Left kidney (tissue), 2 donors: ENCODE measurements around the gene DPF3. TPM values are rescaled to one million over a fixed set of nuclear protein-coding genes. Genes with fewer than 3 reads are reported as not detected.

Experiments used
- DNase-seq: peaks from one replicate; pipeline ENCODE4 v3.0.0-alpha.2; 2013
- polyA plus RNA-seq: library from polyadenylated mRNA; unstranded; fragments of 120-200 nt; gene quantifications from one replicate; pipeline ENCODE4 v1.2.1, GENCODE V29; 2013; ENCODE audit not compliant: insufficient read length

The DPF3 gene
- polyA plus RNA-seq, 1 donor: 5.3 TPM

- DNase-seq: no peak
Observed at GRCh38 chr14:72839753-72840607, 53.9 kb downstream of the DPF3 start.

DNA sequence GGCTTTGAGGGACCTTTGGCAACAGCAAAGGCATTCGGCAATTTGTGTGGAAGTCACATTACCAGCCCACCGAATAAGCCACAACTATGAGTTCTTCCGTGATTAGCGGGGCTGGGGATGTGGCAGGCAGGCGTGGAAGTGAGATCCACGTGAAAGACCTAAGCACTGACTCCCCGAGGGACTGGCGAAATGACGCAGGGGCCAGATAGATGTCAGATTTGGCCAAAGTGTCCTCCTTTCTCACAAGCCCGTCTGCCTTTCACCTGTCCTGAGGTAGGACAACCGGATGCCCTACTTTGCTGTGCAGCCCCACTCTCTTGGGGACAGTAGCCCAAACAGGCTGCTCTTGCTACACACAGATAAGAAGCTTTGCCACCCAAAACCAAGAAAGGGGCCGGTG, 54.5 kb downstream of the DPF3 start:
- DNase-seq: no peak

- DNase-seq: no peak
Observed at GRCh38 chr14:72836085-72836484, 57.8 kb downstream of the DPF3 start.

DNA sequence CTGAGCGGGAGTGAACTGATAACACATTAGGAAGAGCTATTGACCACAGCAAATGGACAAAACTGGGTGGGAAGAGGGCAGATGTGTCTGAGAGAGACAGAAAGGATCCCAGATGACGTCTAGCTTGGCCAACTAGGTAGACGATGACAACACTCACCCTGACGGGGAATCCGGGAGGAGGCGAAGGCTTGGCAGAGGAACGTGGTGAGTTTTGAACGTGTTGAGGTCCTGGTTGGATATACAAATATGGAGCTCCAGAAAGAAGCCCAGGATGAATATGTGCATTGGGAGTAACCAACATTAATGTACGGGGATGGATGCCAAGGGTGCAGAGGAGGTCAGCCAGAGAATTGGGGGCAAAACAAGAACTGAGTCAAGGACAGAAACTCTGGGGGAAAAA, 60.7 kb downstream of the DPF3 start:
- no peak for DNase-seq

DNA sequence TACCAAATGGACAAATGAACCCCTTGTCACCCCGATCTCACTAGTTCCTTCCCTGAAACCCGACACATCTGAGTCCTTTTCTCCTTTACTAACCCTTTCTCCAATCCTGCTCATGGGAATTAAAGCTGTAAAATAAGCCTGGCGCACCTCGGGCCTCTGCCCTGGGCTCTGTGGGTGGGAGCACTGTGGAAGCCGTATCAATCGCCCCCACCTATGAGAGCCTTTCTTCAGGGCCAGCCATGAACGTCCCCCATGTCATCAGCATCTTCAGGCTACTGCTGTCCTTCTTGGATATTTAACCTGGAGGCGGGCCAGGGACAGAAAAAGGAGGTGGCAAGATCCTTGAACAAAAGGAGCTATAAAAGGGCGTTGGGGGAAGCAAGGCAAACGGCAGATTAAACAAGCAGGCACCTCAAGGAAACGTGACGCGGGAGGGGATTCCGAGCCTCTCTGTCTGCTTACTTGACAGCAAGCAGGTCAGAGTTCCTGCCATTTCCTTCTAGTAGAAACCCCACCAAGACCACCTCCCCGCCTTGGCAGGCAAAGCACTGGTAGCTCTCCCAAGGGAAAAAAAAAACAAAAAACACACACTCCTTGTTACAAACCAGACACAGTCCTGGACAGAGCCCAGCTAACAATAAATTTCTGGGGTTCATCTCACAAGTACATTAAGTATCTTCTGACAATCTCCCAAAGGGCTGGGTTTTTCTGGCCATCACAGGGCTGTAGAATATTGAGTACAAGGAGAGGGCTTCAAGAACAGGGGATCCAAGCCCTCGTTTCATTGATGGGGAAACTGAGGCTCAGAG, 62.9 kb downstream of the DPF3 start:
- DNase-seq: no peak

DNA sequence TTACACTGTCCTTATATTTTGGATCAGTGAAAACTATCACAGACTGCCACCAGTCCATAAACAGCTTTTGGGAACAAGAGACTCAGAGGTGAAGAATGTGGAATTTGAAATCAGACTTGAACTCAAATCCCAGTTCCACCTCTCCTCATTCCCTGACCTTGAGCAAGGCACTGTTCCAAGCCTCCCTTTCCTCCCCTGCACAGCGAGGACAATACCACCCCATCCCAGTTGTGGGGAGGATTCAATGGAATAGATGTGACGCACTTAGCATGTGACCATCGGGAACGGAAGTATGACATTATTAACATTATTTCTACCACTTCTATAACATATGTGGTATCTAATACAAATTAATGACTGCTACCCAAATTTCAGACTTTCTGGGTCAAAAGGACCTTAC, 63.5 kb downstream of the DPF3 start:
- DNase-seq: no peak

GRCh38 chr14:72828604-72829003, 65.3 kb downstream of the DPF3 start:
- DNase-seq: no peak

- no peak for DNase-seq
Observed at GRCh38 chr14:72826039-72826438, 67.9 kb downstream of the DPF3 start.

DNA sequence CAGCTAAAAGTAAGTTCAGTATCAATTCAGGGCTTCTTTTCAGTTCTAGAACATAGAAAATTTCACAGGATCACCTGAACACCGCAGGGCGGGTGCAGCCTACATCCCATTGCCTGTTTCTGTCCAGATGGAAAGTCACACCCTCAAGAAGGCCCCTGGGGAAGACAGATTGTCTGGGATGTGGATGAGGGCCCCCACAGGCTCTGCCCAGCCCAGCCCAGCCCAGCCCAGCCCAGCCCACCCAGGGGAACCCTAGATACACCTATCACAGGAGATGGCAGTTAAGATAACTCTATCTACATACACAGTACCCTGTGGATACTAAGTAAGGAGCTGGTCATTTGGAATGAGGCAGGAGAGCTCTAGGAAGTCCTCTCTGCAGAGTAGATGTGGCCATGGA, 68.4 kb downstream of the DPF3 start:
- no peak for DNase-seq

DNA sequence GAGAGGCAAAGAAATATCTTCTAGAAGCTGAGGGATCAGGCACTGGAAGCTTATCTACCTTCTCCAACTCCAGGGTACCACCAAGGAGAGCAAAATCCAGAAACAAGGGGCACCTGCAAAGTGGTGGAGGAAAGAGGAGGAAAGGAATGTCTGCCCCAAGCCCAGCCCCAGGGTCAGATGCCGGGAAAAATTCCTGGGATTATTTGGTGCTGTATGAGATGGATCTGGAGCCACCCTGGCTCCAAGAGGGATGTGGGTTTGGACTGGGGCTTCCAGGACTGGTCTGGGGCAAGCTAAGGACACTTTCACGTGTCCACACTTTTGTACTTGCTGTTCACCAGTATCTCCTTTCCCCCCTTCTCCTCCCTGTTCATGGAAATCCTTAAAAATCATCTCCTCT, 69.8 kb downstream of the DPF3 start:
- DNase-seq: no peak

DNA sequence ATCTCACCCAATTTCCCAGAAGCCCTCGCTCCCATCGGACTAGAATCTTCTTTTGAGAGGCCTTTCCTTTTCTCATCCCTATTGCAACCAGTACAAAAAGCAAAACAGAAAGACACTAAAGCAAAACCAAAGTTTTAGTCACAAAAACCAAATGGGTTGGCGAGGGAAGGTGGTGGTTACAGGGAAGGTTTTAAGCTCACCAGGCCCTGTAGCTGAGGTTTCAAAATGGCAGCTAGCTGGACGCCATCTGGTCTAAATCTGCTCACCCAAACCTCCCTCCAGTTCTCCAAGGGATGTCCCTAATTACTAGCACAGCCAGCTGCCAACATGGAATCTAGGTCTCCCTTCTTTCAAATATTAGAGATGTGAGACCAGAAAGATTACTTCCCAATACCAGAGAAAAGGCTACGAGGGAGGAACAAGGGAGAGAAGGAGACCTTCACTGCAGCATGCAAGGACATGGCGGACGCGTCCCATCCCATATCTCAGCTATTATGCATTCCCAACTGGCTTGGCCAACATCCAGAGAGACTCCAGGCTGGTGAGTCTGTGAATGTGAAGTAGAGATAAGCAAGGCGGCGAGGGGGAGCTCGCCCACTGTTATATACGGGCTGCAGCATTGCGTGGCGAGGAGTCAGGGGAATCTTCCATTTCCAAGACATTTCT, 70.8 kb downstream of the DPF3 start:
- DNase-seq: no peak

DNA sequence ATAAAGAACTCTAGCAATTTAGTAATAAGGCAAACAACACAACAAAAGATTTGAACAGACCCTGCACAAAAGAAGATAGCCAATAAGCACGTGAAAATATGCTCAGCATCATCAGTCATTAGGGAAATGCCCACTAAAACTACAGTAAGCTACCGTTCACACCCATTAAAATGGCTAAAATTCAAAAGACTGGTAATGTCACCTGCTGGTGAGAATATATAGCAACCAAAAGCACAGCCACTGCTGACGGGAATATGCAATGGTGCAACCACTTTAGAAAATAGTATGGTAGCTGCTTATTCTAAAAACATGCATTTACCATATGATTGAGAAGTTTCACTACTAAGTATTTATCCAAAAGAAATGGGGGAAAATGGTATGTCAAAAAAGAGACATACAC, 74.9 kb downstream of the DPF3 start:
- no peak for DNase-seq

DNA sequence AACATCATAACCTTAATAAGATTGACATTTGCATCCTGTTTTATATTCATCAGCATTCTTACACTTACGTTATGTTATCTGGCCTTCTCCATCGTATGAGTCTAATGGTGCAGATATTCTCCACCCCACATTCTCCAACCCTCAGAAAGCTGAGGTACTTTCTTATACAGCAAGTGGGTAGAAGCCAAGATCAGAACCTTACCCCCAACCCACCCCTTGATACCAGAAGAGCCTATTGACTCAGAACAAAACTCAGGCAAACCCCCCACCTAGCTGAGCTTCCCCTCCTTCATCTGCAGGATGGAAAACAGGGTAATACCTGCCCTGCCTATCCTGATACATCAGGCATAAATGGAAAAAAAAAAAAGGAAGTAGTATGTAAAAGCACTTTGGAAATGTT, 77.6 kb downstream of the DPF3 start:
- no peak for DNase-seq

- no peak for DNase-seq
Observed at GRCh38 chr14:72815430-72815829, 78.5 kb downstream of the DPF3 start.

DNA sequence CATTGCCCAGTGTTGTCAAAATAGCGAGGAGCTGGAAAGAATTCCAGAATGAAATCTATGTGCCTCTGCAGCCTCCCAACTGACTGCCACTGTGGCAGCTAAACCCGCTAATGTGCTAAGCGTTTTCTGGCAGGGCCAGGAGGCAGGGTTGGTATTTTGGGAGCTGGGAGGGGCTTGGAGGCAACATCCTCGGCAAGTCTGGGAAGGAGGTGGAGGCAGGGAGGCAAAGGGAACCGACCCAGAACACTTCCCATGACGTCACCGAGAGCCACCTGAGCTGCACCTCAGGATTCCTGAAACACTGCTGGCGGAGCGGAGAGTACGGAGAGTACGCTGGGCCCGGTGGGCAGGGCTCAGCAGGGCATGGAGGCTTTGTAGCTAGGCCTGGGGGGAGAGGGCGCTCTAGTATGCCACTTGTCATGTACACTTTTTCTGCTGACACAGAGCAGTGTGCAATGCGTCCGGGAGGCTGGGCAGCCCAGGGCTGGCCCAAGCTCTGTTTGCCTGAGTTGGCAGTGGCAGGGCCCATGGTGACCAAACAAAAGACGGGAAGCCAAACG, 81.5 kb downstream of the DPF3 start:
- DNase-seq: peak; percentile 71

- no peak for DNase-seq
Observed at GRCh38 chr14:72810201-72810600, 83.7 kb downstream of the DPF3 start.

DNA sequence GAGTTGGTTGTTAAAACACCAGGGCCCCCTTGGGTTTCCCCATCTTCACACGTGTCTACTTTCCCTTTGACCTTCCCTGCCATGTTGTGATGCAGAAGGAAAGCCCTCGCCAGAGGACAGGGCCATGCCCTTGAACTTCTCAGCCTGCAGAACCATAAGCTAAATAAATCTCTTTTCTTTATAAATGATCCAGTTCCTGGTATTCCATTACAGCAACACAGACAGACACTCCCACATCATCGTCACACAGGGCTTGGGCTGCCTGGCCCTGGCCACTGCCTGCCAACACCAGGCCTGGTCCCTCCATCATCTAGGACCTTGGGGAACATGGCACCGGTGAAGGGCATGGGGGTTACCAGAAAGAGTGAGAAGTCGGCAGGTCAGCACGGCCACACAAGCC, 84.8 kb downstream of the DPF3 start:
- no peak for DNase-seq

- no peak for DNase-seq
Observed at GRCh38 chr14:72808564-72808963, 85.3 kb downstream of the DPF3 start.

- no peak for DNase-seq
Observed at GRCh38 chr14:72802588-72802946, 91.3 kb downstream of the DPF3 start.

DNA sequence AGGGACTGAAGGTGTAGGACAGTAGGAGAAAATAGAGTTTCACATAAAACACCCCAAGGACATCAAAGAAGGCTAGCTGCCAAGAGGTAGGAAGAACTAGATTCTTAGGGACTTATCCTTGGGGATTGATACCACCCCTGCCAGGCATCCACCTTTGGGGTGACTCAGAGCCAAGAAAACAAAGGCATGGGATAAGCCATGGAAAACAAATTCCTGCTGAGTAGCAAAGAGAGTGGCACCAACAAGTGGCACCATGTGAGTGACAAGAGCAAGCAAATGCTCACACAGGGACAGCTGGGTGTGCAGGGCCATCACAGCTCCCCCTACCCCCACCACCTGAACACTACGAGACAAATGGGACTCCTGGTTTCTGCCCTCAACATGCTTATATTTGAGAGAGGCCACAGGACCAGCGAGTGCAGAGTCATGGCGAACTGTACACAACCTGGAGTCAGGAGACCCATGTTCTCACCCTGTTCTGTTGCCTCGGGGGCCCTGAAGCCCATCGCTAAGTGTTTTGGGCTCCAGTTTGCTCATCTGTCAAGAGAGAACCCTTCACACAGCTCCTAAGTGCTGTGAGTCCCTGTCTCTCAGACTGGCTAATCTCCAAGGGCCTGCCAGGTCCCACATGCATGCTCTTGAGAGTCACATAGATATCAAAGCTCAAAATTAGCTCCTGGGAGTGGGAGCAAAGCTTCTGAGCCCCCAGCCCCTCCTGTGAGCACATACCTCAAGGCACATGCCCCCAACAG, 91.9 kb downstream of the DPF3 start:
- DNase-seq: no peak

GRCh38 chr14:72801381-72801812, 92.5 kb downstream of the DPF3 start:
- no peak for DNase-seq

DNA sequence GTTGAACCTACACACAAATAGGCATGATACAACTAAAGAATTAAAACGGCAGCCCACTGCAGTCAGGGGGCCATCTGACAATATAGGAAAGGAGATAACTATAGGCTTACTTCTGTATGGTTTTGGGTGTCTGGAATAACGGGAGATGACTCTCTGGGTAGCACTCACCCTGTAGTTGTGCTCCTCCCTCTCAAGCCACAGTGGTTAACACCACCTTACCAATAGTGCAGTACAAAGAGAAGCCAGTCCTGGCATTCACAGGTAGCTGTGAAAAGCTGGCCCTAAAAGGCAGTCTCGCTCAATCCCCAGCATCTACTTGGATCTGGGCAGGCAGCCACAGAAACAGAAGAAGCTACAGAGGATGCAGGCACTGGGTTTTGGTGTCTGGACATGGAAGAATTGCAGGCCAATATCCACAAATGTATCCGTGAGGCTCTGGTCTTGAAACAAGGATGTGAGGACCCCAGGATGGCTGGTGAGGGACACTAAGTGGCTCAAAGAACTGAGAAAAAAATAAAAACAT, 93.0 kb downstream of the DPF3 start:
- DNase-seq: no peak
